HEK293 (cell line): ENCODE results near the gene SLC5A12.

Experiments
- CTCF ChIA-PET: fragments of 350-600 bp; formaldehyde crosslinking; extraction: SDS; loops from one replicate; lab custom pipeline; 2021; ENCODE audit warnings: antibody characterized with exemption; lab: Yijun Ruan, JAX
- POLR2A ChIA-PET: fragments of 300-600 bp; formaldehyde crosslinking; extraction: SDS; loops from one replicate; lab custom pipeline; 2020; ENCODE audit warnings: antibody characterized with exemption, inconsistent platforms; lab: Yijun Ruan, JAX
- H3K27ac ChIP-seq: fragments of 200-500 bp; sonication (Bioruptor generic); 2 replicates; pipeline ENCODE4 v1.5.1; 2014; ENCODE audit warnings: low read depth, low read length, control low read depth, inconsistent platforms; ENCODE audit errors: extremely low read depth
- H3K36me3 ChIP-seq, 2 experiments: fragments of 200-500 bp in 1 of 2; sonication (Bioruptor generic) in 1 of 2; 1 replicate in 1 of 2; 2 replicates in 1 of 2; pipeline ENCODE4 v1.5.1; 2014 to 2017; ENCODE audit warnings: inconsistent platforms in 2 of 2, low read length in 2 of 2; ENCODE audit not compliant: control insufficient read depth in 2 of 2, insufficient read depth in 1 of 2
- H3K4me1 ChIP-seq: fragments of 200-500 bp; sonication (Bioruptor generic); 2 replicates; pipeline ENCODE4 v1.5.1; 2014; ENCODE audit warnings: mild to moderate bottlenecking, low read length, inconsistent platforms; ENCODE audit not compliant: control insufficient read depth, insufficient read depth
- H3K4me3 ChIP-seq: 2 replicates; pipeline ENCODE4 v1.5.1; 2011; ENCODE audit warnings: low read depth, mild to moderate bottlenecking, control low read depth, low read length, moderate library complexity
- H3K9me3 ChIP-seq: fragments of 200-500 bp; sonication (Bioruptor generic); 2 replicates; pipeline ENCODE4 v1.5.1; 2014; ENCODE audit warnings: low read depth, low read length, inconsistent platforms; ENCODE audit not compliant: control insufficient read depth, insufficient read depth
- GFI1B ChIP-seq: fragments of 450-650 bp; formaldehyde crosslinking; IDR thresholded peaks from 2 replicates; pipeline ENCODE4 v1.5.1; 2016; ENCODE audit warnings: missing biosample characterization, missing genetic modification characterization
- RBAK ChIP-seq: fragments of 450-650 bp; formaldehyde crosslinking; IDR thresholded peaks from 2 replicates; pipeline ENCODE4 v1.5.1; 2016; ENCODE audit warnings: missing biosample characterization, missing genetic modification characterization
- TRIM28 ChIP-seq: IDR thresholded peaks from 2 replicates; pipeline ENCODE4 v1.6.1; 2011; ENCODE audit warnings: low read length, control low read depth, borderline replicate concordance
- YY2 ChIP-seq: fragments of 450-650 bp; formaldehyde crosslinking; IDR thresholded peaks from 2 replicates; pipeline ENCODE4 v1.5.1; 2016; ENCODE audit warnings: missing biosample characterization, missing genetic modification characterization
- ZNF37A ChIP-seq: fragments of 450-650 bp; IDR thresholded peaks from 2 replicates; pipeline ENCODE4 v1.5.1; 2018; ENCODE audit warnings: missing biosample characterization, missing genetic modification characterization
- ZNF473 ChIP-seq: fragments of 450-650 bp; formaldehyde crosslinking; IDR thresholded peaks from 2 replicates; pipeline ENCODE4 v1.5.1; 2017; ENCODE audit warnings: missing biosample characterization, missing genetic modification characterization
- ZNF596 ChIP-seq: fragments of 450-650 bp; IDR thresholded peaks from 2 replicates; pipeline ENCODE4 v1.5.0; 2018; ENCODE audit warnings: missing biosample characterization, mild to moderate bottlenecking, missing genetic modification characterization, moderate library complexity
- ZNF610 ChIP-seq: fragments of 450-650 bp; formaldehyde crosslinking; IDR thresholded peaks from 2 replicates; pipeline ENCODE4 v1.5.1; 2016; ENCODE audit warnings: missing biosample characterization, missing genetic modification characterization, borderline replicate concordance
- ZSCAN30 ChIP-seq: fragments of 450-650 bp; IDR thresholded peaks from 2 replicates; pipeline ENCODE4 v1.5.1; 2018; ENCODE audit warnings: missing biosample characterization, mild to moderate bottlenecking, missing genetic modification characterization, moderate library complexity
- TF ChIP-seq, protein P1 (sequence below): fragments of 450-650 bp; formaldehyde crosslinking; IDR thresholded peaks from 2 replicates; pipeline ENCODE4 v1.5.1; 2016; ENCODE audit warnings: missing biosample characterization, missing genetic modification characterization
- TF ChIP-seq, protein P2 (sequence below): fragments of 450-650 bp; formaldehyde crosslinking; IDR thresholded peaks from 2 replicates; pipeline ENCODE4 v1.5.1; 2016; ENCODE audit warnings: missing biosample characterization, missing genetic modification characterization
- TF ChIP-seq, protein P3 (sequence below): fragments of 450-650 bp; formaldehyde crosslinking; IDR thresholded peaks from 2 replicates; pipeline ENCODE4 v1.5.1; 2016; ENCODE audit warnings: missing biosample characterization, missing genetic modification characterization
- TF ChIP-seq, protein P4 (sequence below): fragments of 450-650 bp; formaldehyde crosslinking; IDR thresholded peaks from 2 replicates; pipeline ENCODE4 v1.5.1; 2017; ENCODE audit warnings: missing biosample characterization, missing genetic modification characterization
- TF ChIP-seq, protein P5 (sequence below): fragments of 450-650 bp; formaldehyde crosslinking; optimal IDR thresholded peaks from 2 replicates; pipeline ENCODE3; 2016; ENCODE audit warnings: missing biosample characterization, mild to moderate bottlenecking, missing genetic modification characterization
- TF ChIP-seq, protein P6 (sequence below): fragments of 450-650 bp; formaldehyde crosslinking; IDR thresholded peaks from 2 replicates; pipeline ENCODE4 v1.5.1; 2016; ENCODE audit warnings: missing biosample characterization, missing genetic modification characterization
- TF ChIP-seq, protein P7 (sequence below): fragments of 450-650 bp; formaldehyde crosslinking; IDR thresholded peaks from 2 replicates; pipeline ENCODE4 v1.5.1; 2016; ENCODE audit warnings: missing biosample characterization, missing genetic modification characterization

The SLC5A12 gene, protein sequence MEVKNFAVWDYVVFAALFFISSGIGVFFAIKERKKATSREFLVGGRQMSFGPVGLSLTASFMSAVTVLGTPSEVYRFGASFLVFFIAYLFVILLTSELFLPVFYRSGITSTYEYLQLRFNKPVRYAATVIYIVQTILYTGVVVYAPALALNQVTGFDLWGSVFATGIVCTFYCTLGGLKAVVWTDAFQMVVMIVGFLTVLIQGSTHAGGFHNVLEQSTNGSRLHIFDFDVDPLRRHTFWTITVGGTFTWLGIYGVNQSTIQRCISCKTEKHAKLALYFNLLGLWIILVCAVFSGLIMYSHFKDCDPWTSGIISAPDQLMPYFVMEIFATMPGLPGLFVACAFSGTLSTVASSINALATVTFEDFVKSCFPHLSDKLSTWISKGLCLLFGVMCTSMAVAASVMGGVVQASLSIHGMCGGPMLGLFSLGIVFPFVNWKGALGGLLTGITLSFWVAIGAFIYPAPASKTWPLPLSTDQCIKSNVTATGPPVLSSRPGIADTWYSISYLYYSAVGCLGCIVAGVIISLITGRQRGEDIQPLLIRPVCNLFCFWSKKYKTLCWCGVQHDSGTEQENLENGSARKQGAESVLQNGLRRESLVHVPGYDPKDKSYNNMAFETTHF

DNA sequence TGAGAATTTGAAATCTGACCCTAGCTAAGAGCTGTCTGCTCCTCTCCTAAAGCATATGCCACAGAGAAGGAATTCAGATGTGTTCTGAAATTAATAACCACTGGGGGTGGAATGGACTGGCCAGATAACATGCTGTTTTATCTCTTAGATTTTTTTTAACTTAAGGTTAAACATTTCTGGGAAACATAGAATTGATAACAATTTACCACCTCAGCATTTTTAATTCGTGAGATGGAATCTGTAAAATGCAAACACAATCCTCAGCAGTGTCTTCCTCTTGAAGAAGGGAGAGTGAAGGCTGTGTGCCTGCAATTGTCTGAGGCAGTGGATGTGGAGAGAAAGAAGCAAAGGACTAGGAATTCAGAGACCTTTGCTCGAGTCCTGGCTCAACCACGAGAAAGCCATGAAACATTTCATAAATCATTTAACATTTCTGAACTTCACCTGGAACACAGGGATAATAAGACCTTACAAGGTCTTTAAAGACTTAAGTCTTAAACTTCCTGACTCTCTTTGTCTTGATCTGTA lies at the start of gene SLC5A12:
SLC5A12 (minus strand) TSS at position 113 of the 528 bp plus-strand sequence. CDS start 346 bp downstream, outside the sequence.
- Histone ChIP-seq H3K9me3 (no peaks in the 10 kb centered on the region), H3K4me1 (no peaks in the 10 kb centered on the region), H3K36me3 (no peaks in the 10 kb centered on the region), H3K4me3 (no peak within 1 kb of the TSS), H3K27ac (no peak within 1 kb of the TSS)
- ChIA-PET POLR2A (no interaction called here), CTCF (no interaction called here)
- TF ChIP-seq, protein P1, sequence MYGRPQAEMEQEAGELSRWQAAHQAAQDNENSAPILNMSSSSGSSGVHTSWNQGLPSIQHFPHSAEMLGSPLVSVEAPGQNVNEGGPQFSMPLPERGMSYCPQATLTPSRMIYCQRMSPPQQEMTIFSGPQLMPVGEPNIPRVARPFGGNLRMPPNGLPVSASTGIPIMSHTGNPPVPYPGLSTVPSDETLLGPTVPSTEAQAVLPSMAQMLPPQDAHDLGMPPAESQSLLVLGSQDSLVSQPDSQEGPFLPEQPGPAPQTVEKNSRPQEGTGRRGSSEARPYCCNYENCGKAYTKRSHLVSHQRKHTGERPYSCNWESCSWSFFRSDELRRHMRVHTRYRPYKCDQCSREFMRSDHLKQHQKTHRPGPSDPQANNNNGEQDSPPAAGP (tag by site-specific recombination): no peak
- no peak for TF ChIP-seq ZNF473 (tag by site-specific recombination)
- no peak for TF ChIP-seq YY2 (tag by site-specific recombination)
- TF ChIP-seq, protein P2, sequence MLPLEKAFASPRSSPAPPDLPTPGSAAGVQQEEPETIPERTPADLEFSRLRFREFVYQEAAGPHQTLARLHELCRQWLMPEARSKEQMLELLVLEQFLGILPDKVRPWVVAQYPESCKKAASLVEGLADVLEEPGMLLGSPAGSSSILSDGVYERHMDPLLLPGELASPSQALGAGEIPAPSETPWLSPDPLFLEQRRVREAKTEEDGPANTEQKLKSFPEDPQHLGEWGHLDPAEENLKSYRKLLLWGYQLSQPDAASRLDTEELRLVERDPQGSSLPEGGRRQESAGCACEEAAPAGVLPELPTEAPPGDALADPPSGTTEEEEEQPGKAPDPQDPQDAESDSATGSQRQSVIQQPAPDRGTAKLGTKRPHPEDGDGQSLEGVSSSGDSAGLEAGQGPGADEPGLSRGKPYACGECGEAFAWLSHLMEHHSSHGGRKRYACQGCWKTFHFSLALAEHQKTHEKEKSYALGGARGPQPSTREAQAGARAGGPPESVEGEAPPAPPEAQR: no peak
- TF ChIP-seq, protein P3, sequence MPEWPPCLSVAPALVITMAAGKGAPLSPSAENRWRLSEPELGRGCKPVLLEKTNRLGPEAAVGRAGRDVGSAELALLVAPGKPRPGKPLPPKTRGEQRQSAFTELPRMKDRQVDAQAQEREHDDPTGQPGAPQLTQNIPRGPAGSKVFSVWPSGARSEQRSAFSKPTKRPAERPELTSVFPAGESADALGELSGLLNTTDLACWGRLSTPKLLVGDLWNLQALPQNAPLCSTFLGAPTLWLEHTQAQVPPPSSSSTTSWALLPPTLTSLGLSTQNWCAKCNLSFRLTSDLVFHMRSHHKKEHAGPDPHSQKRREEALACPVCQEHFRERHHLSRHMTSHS (tag by site-specific recombination): no peak
- TF ChIP-seq, protein P4, sequence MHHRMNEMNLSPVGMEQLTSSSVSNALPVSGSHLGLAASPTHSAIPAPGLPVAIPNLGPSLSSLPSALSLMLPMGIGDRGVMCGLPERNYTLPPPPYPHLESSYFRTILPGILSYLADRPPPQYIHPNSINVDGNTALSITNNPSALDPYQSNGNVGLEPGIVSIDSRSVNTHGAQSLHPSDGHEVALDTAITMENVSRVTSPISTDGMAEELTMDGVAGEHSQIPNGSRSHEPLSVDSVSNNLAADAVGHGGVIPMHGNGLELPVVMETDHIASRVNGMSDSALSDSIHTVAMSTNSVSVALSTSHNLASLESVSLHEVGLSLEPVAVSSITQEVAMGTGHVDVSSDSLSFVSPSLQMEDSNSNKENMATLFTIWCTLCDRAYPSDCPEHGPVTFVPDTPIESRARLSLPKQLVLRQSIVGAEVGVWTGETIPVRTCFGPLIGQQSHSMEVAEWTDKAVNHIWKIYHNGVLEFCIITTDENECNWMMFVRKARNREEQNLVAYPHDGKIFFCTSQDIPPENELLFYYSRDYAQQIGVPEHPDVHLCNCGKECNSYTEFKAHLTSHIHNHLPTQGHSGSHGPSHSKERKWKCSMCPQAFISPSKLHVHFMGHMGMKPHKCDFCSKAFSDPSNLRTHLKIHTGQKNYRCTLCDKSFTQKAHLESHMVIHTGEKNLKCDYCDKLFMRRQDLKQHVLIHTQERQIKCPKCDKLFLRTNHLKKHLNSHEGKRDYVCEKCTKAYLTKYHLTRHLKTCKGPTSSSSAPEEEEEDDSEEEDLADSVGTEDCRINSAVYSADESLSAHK (tag by site-specific recombination): no peak
- no peak for TF ChIP-seq ZNF610
- TF ChIP-seq, protein P5, sequence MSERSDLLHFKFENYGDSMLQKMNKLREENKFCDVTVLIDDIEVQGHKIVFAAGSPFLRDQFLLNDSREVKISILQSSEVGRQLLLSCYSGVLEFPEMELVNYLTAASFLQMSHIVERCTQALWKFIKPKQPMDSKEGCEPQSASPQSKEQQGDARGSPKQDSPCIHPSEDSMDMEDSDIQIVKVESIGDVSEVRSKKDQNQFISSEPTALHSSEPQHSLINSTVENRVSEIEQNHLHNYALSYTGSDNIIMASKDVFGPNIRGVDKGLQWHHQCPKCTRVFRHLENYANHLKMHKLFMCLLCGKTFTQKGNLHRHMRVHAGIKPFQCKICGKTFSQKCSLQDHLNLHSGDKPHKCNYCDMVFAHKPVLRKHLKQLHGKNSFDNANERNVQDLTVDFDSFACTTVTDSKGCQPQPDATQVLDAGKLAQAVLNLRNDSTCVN (tag by site-specific recombination): no peak
- TF ChIP-seq RBAK (tag by site-specific recombination): no peak
- no peak for TF ChIP-seq GFI1B (tag by site-specific recombination)
- TF ChIP-seq ZSCAN30: no peak
- no peak for TF ChIP-seq ZNF596 (tag by site-specific recombination)
- TF ChIP-seq ZNF37A (tag by site-specific recombination): no peak
- TF ChIP-seq, protein P6, sequence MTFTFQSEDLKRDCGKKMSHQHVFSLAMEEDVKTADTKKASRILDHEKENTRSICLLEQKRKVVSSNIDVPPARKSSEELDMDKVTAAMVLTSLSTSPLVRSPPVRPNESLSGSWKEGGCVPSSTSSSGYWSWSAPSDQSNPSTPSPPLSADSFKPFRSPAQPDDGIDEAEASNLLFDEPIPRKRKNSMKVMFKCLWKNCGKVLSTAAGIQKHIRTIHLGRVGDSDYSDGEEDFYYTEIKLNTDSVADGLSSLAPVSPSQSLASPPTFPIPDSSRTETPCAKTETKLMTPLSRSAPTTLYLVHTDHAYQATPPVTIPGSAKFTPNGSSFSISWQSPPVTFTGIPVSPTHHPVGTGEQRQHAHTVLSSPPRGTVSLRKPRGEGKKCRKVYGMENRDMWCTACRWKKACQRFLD (tag by site-specific recombination): no peak
- TF ChIP-seq, protein P7, sequence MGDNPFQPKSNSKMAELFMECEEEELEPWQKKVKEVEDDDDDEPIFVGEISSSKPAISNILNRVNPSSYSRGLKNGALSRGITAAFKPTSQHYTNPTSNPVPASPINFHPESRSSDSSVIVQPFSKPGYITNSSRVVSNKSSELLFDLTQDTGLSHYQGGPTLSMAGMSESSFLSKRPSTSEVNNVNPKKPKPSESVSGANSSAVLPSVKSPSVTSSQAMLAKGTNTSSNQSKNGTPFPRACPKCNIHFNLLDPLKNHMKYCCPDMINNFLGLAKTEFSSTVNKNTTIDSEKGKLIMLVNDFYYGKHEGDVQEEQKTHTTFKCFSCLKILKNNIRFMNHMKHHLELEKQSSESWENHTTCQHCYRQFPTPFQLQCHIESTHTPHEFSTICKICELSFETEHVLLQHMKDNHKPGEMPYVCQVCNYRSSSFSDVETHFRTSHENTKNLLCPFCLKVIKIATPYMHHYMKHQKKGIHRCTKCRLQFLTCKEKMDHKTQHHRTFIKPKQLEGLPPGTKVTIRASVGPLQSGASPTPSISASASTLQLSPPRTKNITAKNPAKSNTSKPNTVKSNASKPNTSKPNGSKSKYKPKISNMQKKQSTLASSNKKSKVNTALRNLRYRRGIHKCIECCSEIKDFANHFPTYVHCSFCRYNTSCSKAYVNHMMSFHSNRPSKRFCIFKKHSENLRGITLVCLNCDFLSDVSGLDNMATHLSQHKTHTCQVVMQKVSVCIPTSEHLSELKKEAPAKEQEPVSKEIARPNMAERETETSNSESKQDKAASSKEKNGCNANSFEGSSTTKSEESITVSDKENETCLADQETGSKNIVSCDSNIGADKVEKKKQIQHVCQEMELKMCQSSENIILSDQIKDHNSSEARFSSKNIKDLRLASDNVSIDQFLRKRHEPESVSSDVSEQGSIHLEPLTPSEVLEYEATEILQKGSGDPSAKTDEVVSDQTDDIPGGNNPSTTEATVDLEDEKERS: no peak
- TF ChIP-seq TRIM28: no peak
